Measurements from ENCODE around the gene ENDOG. TPM values are rescaled to one million over a fixed set of nuclear protein-coding genes. Genes with fewer than 3 reads are reported as not detected.

Gene ENDOG
- total and polyA plus RNA-seq, 7 experiments from 2014 or later: 9.4 to 36.7 (median 16.9) TPM

GRCh38 chr9:128819716-128820664, 1.7 kb downstream of the ENDOG start:
- Mint-ChIP-seq H3K36me3 (peaks cover 0 to 7% (median 0%) of the 10 kb centered on the region in 5 donors), H3K9me3 (no peaks in the 10 kb centered on the region), H3K27ac (peak overlapping the region in 7 of 9 donors; percentile 5 to 93 (median 85)), H3K4me1 (peaks cover 7 to 29% (median 12%) of the 10 kb centered on the region in 7 donors), H3K4me3 (peak overlapping the region; percentile 80 to 92 (median 84)), H3K27me3 (no peaks in the 10 kb centered on the region)
- ChIA-PET POLR2A (interaction anchor here (1.0 to 4.0 kb wide), 6 partner anchors 9 to 136 kb away, joined by 3 to 38 read pairs (median 7); partner anchors contain the start of genes SET, SPOUT1 and ZER1), CTCF (interaction anchor here (0.6 kb wide), 1 partner anchor 59 kb away, joined by 3 read pairs; no protein-coding TSS in a partner anchor)
- Histone ChIP-seq H3K36me3 (ENCODE audit: control insufficient read depth in 2 of 3, insufficient read depth in 3 of 3, low read length in 3 of 3) (peaks cover 0 to 38% (median 3%) of the 10 kb centered on the region in 3 experiments), H3K4me1 (ENCODE audit: control insufficient read depth in 2 of 2, insufficient read depth in 2 of 2, low read length in 2 of 2) (no peaks in the 10 kb centered on the region), H3K27ac (ENCODE audit: low read depth, low read length) (peak overlapping the region; percentile 9), H3K9me3 (ENCODE audit: control insufficient read depth in 2 of 3, low read length in 3 of 3) (no peaks in the 10 kb centered on the region), H3K27me3 (ENCODE audit: control insufficient read depth in 2 of 2, insufficient read depth in 2 of 2, low read length in 2 of 2) (no peaks in the 10 kb centered on the region), H3K4me3 (ENCODE audit: low read length) (no peak overlapping the region)
- ATAC-seq: no peak
- no peak for DNase-seq
- intact Hi-C loops (cut with micrococcal nuclease): loop anchor here (2.0 to 5.0 kb wide), 6 partner anchors 63 to 363 kb away; partner anchors contain the start of genes DOLK (in 1 of the 2), DOLPP1 (in 1 of the 2), DYNC2I2 (in 1 of the 2) and LRRC8A (in 1 of the 2)

GRCh38 chr9:128820665-128821583, 2.6 kb downstream of the ENDOG start:
- no peak overlapping the region for H3K4me3 ChIP-seq (ENCODE audit: low read length)
- H3K36me3 Mint-ChIP-seq: peaks cover 0 to 10% (median 0%) of the 10 kb centered on the region in 5 donors
- ChIA-PET CTCF (no interaction called here), POLR2A (interaction anchor here (0.5 to 4.0 kb wide), 6 partner anchors 9 to 820 kb away, joined by 3 to 38 read pairs (median 4); partner anchors contain the start of genes SET, SPOUT1 and ZER1)
- H3K9me3 ChIP-seq (ENCODE audit: control insufficient read depth in 2 of 3, low read length in 3 of 3): no peaks in the 10 kb centered on the region
- H3K27me3 Mint-ChIP-seq: no peaks in the 10 kb centered on the region
- no peaks in the 10 kb centered on the region for H3K4me1 ChIP-seq (ENCODE audit: control insufficient read depth in 2 of 2, insufficient read depth in 2 of 2, low read length in 2 of 2)
- intact Hi-C loops (cut with micrococcal nuclease): no loop called here
- peak overlapping the region in 4 of 9 donors; percentile 14 to 65 (median 17) for H3K27ac Mint-ChIP-seq
- H3K9me3 Mint-ChIP-seq: no peaks in the 10 kb centered on the region
- H3K36me3 ChIP-seq (ENCODE audit: control insufficient read depth in 2 of 3, insufficient read depth in 3 of 3, low read length in 3 of 3): peaks cover 5 to 46% (median 7%) of the 10 kb centered on the region in 3 experiments
- DNase-seq (peak in 1 of 9 donors; percentile 6), ATAC-seq (no peak)
- H3K27me3 ChIP-seq (ENCODE audit: control insufficient read depth in 2 of 2, insufficient read depth in 2 of 2, low read length in 2 of 2): no peaks in the 10 kb centered on the region
- peak overlapping the region in 7 of 10 donors; percentile 4 to 84 (median 80) for H3K4me3 Mint-ChIP-seq
- H3K27ac ChIP-seq (ENCODE audit: low read depth, low read length): peak overlapping the region; percentile 9
- H3K4me1 Mint-ChIP-seq: peaks cover 7 to 29% (median 12%) of the 10 kb centered on the region in 7 donors

GRCh38 chr9:128821584-128822406, 3.5 kb downstream of the ENDOG start:
- H3K36me3 ChIP-seq (ENCODE audit: control insufficient read depth in 2 of 3, insufficient read depth in 3 of 3, low read length in 3 of 3): peaks cover 6 to 55% (median 7%) of the 10 kb centered on the region in 3 experiments
- no peak overlapping the region for H3K27ac ChIP-seq (ENCODE audit: low read depth, low read length)
- H3K9me3 Mint-ChIP-seq: no peaks in the 10 kb centered on the region
- H3K27ac Mint-ChIP-seq: peak overlapping the region in 2 of 9 donors; percentile 31 to 38
- peaks cover 0 to 10% (median 0%) of the 10 kb centered on the region in 5 donors for H3K36me3 Mint-ChIP-seq
- ATAC-seq: no peak
- no peaks in the 10 kb centered on the region for H3K9me3 ChIP-seq (ENCODE audit: control insufficient read depth in 2 of 3, low read length in 3 of 3)
- H3K27me3 Mint-ChIP-seq: no peaks in the 10 kb centered on the region
- no peak for DNase-seq
- POLR2A ChIA-PET: interaction anchor here (0.5 to 4.0 kb wide), 3 partner anchors 9 to 819 kb away, joined by 3 to 38 read pairs (median 3); partner anchors contain the start of gene SPOUT1
- no peaks in the 10 kb centered on the region for H3K27me3 ChIP-seq (ENCODE audit: control insufficient read depth in 2 of 2, insufficient read depth in 2 of 2, low read length in 2 of 2)
- H3K4me1 Mint-ChIP-seq: peaks cover 7 to 29% (median 12%) of the 10 kb centered on the region in 7 donors
- no peaks in the 10 kb centered on the region for H3K4me1 ChIP-seq (ENCODE audit: control insufficient read depth in 2 of 2, insufficient read depth in 2 of 2, low read length in 2 of 2)
- intact Hi-C loops (cut with micrococcal nuclease): no loop called here
- peak overlapping the region in 1 of 10 donors; percentile 80 for H3K4me3 Mint-ChIP-seq
- H3K4me3 ChIP-seq (ENCODE audit: low read length): no peak overlapping the region
- CTCF ChIA-PET: no interaction called here

GRCh38 chr9:128822407-128823042, 4.2 kb downstream of the ENDOG start:
- H3K27me3 ChIP-seq (ENCODE audit: control insufficient read depth in 2 of 2, insufficient read depth in 2 of 2, low read length in 2 of 2): no peaks in the 10 kb centered on the region
- H3K4me1 ChIP-seq (ENCODE audit: control insufficient read depth in 2 of 2, insufficient read depth in 2 of 2, low read length in 2 of 2): no peaks in the 10 kb centered on the region
- Mint-ChIP-seq H3K4me3 (no peak overlapping the region), H3K4me1 (peaks cover 10 to 28% (median 14%) of the 10 kb centered on the region in 7 donors), H3K27ac (peak overlapping the region in 2 of 9 donors; percentile 31 to 38), H3K9me3 (no peaks in the 10 kb centered on the region), H3K36me3 (peaks cover 0 to 10% (median 3%) of the 10 kb centered on the region in 5 donors), H3K27me3 (no peaks in the 10 kb centered on the region)
- DNase-seq: no peak
- ATAC-seq: no peak
- H3K4me3 ChIP-seq (ENCODE audit: low read length): no peak overlapping the region
- CTCF ChIA-PET: no interaction called here
- no peak overlapping the region for H3K27ac ChIP-seq (ENCODE audit: low read depth, low read length)
- H3K36me3 ChIP-seq (ENCODE audit: control insufficient read depth in 2 of 3, insufficient read depth in 3 of 3, low read length in 3 of 3): peaks cover 6 to 62% (median 7%) of the 10 kb centered on the region in 3 experiments
- no peaks in the 10 kb centered on the region for H3K9me3 ChIP-seq (ENCODE audit: control insufficient read depth in 2 of 3, low read length in 3 of 3)
- intact Hi-C loops (cut with micrococcal nuclease): no loop called here
- POLR2A ChIA-PET: no interaction called here

GRCh38 chr9:128823362-128823902, 5.1 kb downstream of the ENDOG start:
- Mint-ChIP-seq H3K9me3 (no peaks in the 10 kb centered on the region), H3K36me3 (peaks cover 0 to 10% (median 3%) of the 10 kb centered on the region in 5 donors), H3K4me1 (peaks cover 12 to 28% (median 16%) of the 10 kb centered on the region in 7 donors), H3K27ac (no peak overlapping the region), H3K27me3 (no peaks in the 10 kb centered on the region), H3K4me3 (no peak overlapping the region)
- Histone ChIP-seq H3K27ac (ENCODE audit: low read depth, low read length) (no peak overlapping the region), H3K9me3 (ENCODE audit: control insufficient read depth in 2 of 3, low read length in 3 of 3) (no peaks in the 10 kb centered on the region), H3K27me3 (ENCODE audit: control insufficient read depth in 2 of 2, insufficient read depth in 2 of 2, low read length in 2 of 2) (no peaks in the 10 kb centered on the region), H3K4me1 (ENCODE audit: control insufficient read depth in 2 of 2, insufficient read depth in 2 of 2, low read length in 2 of 2) (peaks cover 0 to 3% of the 10 kb centered on the region in 2 donors), H3K4me3 (ENCODE audit: low read length) (no peak overlapping the region), H3K36me3 (ENCODE audit: control insufficient read depth in 2 of 3, insufficient read depth in 3 of 3, low read length in 3 of 3) (peaks cover 6 to 63% (median 7%) of the 10 kb centered on the region in 3 experiments)
- DNase-seq: no peak
- no peak for ATAC-seq
- POLR2A ChIA-PET: no interaction called here
- intact Hi-C loops (cut with micrococcal nuclease): no loop called here
- CTCF ChIA-PET: no interaction called here
